ENCODE results near the gene MECR. TPM values are rescaled to one million over a fixed set of nuclear protein-coding genes. Genes with fewer than 3 reads are reported as not detected.
A peak's percentile ranks its signal among the peaks of the same experiment; 100 is the strongest.

The MECR gene
- total RNA-seq, 1 donor from 2014 or later: 28.8 TPM

DNA sequence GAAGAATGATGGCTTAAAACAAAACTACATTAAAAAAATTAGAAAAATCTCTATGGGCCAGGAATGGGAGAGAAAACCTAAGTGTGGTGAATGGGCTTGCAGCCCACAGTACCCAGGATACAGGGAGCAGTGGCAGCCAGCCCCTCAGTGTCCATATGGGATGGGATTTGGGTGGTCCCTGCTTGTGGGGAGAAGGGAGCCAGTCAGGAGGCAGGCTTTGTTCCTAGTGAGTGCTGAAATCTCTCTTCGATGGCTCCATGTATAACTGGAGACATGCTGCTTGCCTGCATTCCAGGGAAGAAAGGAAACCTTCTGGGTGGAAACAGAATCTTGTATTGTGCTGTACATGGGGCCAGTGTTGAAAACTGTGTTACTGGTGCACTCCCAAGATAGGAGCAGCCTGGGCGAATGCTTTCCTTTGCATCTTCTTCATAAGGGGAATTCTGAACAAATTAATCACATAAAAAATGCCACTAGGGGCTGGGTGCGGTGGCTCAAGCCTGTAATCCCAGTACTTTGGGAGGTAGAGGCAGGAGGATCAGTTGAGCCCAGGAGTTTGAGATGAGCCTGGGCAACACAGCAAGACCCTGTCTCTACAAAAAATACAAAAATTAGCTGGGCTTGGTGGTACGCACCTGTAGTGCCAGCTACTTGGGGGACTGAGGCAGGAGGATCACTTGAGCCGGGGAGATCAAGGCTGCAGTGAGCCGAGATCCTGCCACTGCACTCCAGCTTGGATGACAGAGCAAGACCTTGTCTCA is 41.6 kb upstream of the MECR start:
- no peak overlapping the region for H3K4me3 Mint-ChIP-seq (ENCODE audit: low read depth)
- H3K27ac Mint-ChIP-seq: peak overlapping the region; percentile 94
- peaks cover 19% of the 10 kb centered on the region for H3K36me3 Mint-ChIP-seq (ENCODE audit: insufficient read depth)
- peaks cover 4% of the 10 kb centered on the region for H3K9me3 Mint-ChIP-seq (ENCODE audit: low read depth)
- TF ChIP-seq, protein P1, sequence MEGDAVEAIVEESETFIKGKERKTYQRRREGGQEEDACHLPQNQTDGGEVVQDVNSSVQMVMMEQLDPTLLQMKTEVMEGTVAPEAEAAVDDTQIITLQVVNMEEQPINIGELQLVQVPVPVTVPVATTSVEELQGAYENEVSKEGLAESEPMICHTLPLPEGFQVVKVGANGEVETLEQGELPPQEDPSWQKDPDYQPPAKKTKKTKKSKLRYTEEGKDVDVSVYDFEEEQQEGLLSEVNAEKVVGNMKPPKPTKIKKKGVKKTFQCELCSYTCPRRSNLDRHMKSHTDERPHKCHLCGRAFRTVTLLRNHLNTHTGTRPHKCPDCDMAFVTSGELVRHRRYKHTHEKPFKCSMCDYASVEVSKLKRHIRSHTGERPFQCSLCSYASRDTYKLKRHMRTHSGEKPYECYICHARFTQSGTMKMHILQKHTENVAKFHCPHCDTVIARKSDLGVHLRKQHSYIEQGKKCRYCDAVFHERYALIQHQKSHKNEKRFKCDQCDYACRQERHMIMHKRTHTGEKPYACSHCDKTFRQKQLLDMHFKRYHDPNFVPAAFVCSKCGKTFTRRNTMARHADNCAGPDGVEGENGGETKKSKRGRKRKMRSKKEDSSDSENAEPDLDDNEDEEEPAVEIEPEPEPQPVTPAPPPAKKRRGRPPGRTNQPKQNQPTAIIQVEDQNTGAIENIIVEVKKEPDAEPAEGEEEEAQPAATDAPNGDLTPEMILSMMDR (IDR thresholded peaks at IDR 0.05; ENCODE audit: unreplicated experiment): no peak
- no peak for DNase-seq (ENCODE audit: low spot score, unreplicated experiment)
- no peaks in the 10 kb centered on the region for H3K27me3 Mint-ChIP-seq
- H3K4me1 Mint-ChIP-seq (ENCODE audit: low read depth): peaks cover 20% of the 10 kb centered on the region

DNA sequence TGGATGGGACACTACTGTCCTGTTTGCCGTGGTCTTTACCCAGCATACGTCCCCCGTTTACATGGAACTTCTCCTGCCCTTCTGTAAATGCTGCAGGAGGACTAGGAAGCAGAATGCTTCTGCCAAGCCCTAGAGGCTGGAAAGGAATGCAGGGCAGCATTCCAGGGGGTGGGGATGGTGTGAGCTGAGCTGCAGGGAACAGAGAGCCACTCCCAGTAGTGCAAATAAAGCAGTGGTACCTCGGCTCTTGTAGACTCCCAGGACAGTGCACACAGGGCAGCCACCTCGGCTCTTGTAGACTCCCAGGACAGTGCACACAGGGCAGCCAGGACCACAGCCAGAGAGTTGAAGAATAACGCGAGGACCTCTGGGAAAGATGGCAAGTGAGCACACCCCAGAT is 41.0 kb upstream of the MECR start:
- Mint-ChIP-seq H3K27ac (peak overlapping the region; percentile 94), H3K27me3 (no peaks in the 10 kb centered on the region), H3K4me1 (ENCODE audit: low read depth) (peaks cover 20% of the 10 kb centered on the region), H3K4me3 (ENCODE audit: low read depth) (no peak overlapping the region), H3K9me3 (ENCODE audit: low read depth) (peaks cover 2% of the 10 kb centered on the region), H3K36me3 (ENCODE audit: insufficient read depth) (peaks cover 13% of the 10 kb centered on the region)
- TF ChIP-seq, protein P1 (IDR thresholded peaks at IDR 0.05; ENCODE audit: unreplicated experiment): no peak
- DNase-seq (ENCODE audit: low spot score, unreplicated experiment): peak; percentile 50

DNA sequence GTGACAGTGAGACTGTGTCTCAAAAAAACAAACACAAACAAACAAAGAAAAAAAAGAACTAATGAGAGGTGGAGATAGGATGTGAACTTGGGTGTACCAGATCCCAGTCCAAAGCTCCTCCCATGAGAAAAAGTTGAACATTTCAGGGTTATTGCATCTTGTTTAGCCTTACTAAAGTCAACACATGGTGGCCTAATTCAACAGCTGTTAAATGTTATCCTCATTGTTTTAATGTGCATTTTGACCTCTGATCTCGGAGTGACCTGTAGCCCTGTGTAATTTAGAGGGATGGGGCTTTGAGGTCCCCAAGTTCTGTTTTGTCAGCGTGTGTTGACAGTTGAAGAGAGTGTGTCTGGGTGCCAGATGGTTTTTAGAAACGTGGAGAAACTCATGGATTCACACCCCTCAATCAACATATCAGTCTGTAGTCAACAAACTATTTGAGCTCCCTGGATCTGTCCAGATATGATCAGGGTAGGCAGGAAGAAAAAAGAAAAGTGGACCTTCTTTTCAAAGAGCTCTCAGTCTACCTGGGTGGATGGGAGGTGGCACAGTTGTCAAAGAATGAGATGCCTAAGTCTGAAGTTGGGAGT is 40.3 kb upstream of the MECR start:
- peaks cover 20% of the 10 kb centered on the region for H3K4me1 Mint-ChIP-seq (ENCODE audit: low read depth)
- H3K27me3 Mint-ChIP-seq: no peaks in the 10 kb centered on the region
- no peak overlapping the region for H3K4me3 Mint-ChIP-seq (ENCODE audit: low read depth)
- TF ChIP-seq, protein P1 (IDR thresholded peaks at IDR 0.05; ENCODE audit: unreplicated experiment): no peak
- H3K36me3 Mint-ChIP-seq (ENCODE audit: insufficient read depth): peaks cover 12% of the 10 kb centered on the region
- peak overlapping the region; percentile 94 for H3K27ac Mint-ChIP-seq
- no peak for DNase-seq (ENCODE audit: low spot score, unreplicated experiment)
- H3K9me3 Mint-ChIP-seq (ENCODE audit: low read depth): no peaks in the 10 kb centered on the region

DNA sequence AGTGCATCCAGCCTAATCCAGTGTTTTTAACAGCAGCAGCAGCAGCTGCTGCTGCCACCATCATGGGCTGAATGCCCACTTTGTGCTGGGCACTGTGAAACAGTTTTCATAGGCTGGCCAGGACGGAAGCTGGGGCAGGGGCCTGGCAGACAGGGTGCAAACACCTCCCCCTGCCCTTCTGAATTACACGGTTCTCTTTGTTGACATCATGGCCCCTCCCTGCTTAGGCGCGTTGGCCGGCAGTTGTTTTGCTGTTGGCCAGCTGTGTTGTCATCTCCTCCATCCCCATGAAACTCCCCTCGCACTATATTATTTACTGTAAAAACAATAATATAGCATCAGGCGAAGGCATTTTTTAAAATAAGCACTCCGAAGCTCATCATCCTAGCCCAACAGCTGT is 38.6 kb upstream of the MECR start:
- H3K4me3 Mint-ChIP-seq (ENCODE audit: low read depth): no peak overlapping the region
- H3K36me3 Mint-ChIP-seq (ENCODE audit: insufficient read depth): peaks cover 11% of the 10 kb centered on the region
- no peak overlapping the region for H3K27ac Mint-ChIP-seq
- H3K27me3 Mint-ChIP-seq: no peaks in the 10 kb centered on the region
- H3K4me1 Mint-ChIP-seq (ENCODE audit: low read depth): peaks cover 20% of the 10 kb centered on the region
- H3K9me3 Mint-ChIP-seq (ENCODE audit: low read depth): no peaks in the 10 kb centered on the region
- TF ChIP-seq, protein P1 (IDR thresholded peaks at IDR 0.05; ENCODE audit: unreplicated experiment): no peak
- DNase-seq (ENCODE audit: low spot score, unreplicated experiment): no peak

DNA sequence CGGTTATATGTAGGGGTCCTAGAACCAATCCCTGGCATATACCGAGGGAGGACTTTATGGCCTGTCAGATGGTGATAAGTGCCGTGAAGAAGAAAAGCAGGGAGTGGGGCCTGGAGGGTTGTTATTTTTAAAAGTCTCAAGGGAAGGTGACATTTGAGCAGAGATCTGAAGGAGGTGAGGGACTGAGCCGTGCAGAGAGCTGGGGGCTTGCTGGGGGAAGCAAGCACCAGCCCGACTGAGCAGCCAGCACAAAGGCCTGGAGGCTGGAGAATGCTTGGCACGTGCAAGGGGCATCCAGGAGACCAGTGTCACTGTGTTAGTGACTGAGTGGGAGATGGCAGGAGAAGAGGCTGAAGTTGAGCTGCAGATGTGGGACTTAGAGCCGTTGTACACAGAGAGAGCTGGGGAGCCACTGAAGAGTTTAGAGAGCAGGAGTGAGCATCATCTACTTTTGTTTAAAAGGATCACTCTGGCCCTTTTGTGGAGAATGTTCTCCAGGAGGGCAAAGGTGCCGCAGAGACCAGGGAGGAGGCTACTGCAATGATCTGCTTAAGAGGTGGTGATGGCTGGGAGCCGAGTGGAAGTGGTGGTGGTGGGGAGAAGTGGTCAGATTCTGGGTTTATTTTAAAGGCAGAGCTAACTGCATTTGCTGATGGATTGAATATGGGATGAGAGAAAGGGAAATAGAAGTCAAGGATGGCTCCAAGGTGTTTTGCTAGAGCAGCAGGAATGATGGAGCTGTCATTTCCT is 36.8 kb upstream of the MECR start:
- Mint-ChIP-seq H3K27ac (peak overlapping the region; percentile 38), H3K9me3 (ENCODE audit: low read depth) (no peaks in the 10 kb centered on the region), H3K4me3 (ENCODE audit: low read depth) (no peak overlapping the region), H3K27me3 (no peaks in the 10 kb centered on the region), H3K4me1 (ENCODE audit: low read depth) (peaks cover 19% of the 10 kb centered on the region), H3K36me3 (ENCODE audit: insufficient read depth) (peaks cover 18% of the 10 kb centered on the region)
- TF ChIP-seq, protein P1 (IDR thresholded peaks at IDR 0.05; ENCODE audit: unreplicated experiment): no peak
- no peak for DNase-seq (ENCODE audit: low spot score, unreplicated experiment)

All from progenitor cell of endocrine pancreas (in vitro differentiated cells).